GM12878 (cell line): ENCODE results near the gene PID1.

ENCODE experiments used
- CHD2 ChIP-seq: IDR thresholded peaks from 2 replicates; pipeline ENCODE4 v1.6.1; 2011; ENCODE audit warnings: low read depth, low read length, improper control_type of control experiment, borderline replicate concordance
- HDAC2 ChIP-seq: fragments of 200-600 bp; sonication (generic); IDR thresholded peaks from 2 replicates; pipeline ENCODE4 v1.6.1; 2017
- YBX1 ChIP-seq: fragments of 450-650 bp; IDR thresholded peaks from 2 replicates; pipeline ENCODE4 v1.6.1; 2016; ENCODE audit warnings: antibody characterized with exemption

DNA sequence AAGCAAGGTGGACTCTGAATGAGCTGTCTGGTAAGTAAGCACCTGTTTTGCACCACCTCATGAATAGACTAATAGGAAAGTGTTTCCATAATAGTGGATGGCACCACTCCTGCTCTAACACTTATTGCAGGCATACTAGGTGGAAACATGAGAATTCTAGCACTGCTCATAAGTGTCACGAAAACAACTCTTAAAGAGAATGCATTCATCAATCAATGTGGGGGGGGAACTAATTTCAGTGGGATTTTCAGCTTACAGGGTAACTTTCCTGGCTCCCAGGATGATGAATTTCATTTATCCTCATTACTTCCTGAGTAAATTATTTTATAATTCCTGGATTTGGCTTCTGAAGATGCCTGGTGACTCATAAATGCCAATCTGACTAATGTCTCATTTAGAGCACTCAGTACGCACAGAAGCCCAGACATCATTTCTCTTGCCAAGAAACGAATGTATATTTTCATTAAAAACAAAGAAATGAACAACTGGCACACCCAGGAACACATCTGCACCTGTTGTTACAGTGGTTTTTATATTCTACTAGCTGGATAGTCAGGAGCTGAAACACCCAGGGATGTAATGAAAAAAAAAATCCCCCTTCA lies 129.6 kb downstream of the PID1 start:
- TF ChIP-seq YBX1: no peak
- TF ChIP-seq CHD2: no peak
- no peak for TF ChIP-seq HDAC2
